WI38 (cell line): ENCODE measurements around the gene PSMC3IP.
"Not testable (repeated sequence)": the region's sequence is repeated elsewhere in the genome, so short reads cannot be mapped to it uniquely, and the experiment has no call there.

Experiments used
- H3K4me3 ChIP-seq: 2 replicates; pipeline ENCODE4 v1.5.1; 2011; ENCODE audit warnings: low read depth, mild to moderate bottlenecking, control low read depth, low read length
- CTCF ChIP-seq: IDR thresholded peaks from 2 replicates; pipeline ENCODE4 v1.5.1; 2012; ENCODE audit warnings: low read depth, mild to moderate bottlenecking, control low read depth, low read length

PSMC3IP gene

DNA sequence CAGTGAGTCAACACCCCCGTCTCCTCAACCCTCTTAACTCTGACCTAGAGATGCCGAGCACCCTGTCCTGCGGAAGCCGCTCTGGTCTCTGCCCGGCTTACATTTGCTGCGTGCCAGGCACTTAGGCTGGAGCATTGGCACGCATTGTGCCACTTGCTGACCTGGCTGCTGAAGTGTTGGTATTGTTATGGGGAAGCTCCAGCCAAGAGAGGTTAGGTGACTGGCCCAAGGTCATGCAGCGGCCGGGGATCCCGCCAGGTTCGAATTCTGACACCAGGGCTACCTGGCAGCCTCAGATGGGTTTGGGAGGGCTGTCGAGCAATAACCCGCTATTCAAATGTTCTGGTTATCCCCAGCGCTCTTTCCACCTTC lies 29.8 kb downstream of the PSMC3IP start:
- TF ChIP-seq CTCF = no peak
- H3K4me3 ChIP-seq = no peak overlapping the region

DNA sequence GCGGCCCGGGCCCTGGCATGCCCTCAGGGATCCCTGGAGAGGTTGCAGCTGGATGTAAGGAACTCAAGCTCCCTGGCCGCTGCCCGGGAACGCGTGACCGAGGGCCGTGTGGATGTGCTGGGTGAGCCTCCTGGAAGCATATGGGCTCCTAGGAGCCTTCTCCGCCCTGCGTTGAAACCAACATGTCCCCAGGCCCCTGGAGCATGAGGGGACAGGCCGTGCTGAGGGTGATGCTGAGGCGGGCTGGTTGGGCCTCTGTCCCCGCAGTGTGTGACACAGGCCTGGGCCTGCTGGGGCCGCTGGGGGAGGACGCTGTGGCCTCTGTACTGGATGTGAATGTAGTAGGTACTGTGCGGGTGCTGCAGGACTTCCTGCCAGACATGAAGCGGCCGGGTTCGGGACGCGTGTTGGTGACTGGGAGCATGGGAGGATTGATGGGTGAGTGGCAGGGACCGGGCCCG lies 30.5 kb downstream of the PSMC3IP start:
- H3K4me3 ChIP-seq = no peak overlapping the region
- TF ChIP-seq CTCF = no peak

GRCh38 chr17:42545755-42546505 lies 31.6 kb downstream of the PSMC3IP start:
- not testable (repeated sequence) for H3K4me3 ChIP-seq

GRCh38 chr17:42544874-42545283 lies 32.6 kb downstream of the PSMC3IP start:
- no peak for TF ChIP-seq CTCF
- H3K4me3 ChIP-seq = no peak overlapping the region

DNA sequence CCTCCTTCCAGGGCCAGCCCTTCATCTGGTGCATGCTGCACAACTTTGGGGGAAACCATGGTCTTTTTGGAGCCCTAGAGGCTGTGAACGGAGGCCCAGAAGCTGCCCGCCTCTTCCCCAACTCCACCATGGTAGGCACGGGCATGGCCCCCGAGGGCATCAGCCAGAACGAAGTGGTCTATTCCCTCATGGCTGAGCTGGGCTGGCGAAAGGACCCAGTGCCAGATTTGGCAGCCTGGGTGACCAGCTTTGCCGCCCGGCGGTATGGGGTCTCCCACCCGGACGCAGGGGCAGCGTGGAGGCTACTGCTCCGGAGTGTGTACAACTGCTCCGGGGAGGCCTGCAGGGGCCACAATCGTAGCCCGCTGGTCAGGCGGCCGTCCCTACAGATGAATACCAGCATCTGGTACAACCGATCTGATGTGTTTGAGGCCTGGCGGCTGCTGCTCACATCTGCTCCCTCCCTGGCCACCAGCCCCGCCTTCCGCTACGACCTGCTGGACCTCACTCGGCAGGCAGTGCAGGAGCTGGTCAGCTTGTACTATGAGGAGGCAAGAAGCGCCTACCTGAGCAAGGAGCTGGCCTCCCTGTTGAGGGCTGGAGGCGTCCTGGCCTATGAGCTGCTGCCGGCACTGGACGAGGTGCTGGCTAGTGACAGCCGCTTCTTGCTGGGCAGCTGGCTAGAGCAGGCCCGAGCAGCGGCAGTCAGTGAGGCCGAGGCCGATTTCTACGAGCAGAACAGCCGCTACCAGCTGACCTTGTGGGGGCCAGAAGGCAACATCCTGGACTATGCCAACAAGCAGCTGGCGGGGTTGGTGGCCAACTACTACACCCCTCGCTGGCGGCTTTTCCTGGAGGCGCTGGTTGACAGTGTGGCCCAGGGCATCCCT lies 34.1 kb downstream of the PSMC3IP start:
- H3K4me3 ChIP-seq = no peak overlapping the region
- TF ChIP-seq CTCF = no peak

GRCh38 chr17:42541041-42541833 lies 36.3 kb downstream of the PSMC3IP start:
- H3K4me3 ChIP-seq = no peak overlapping the region
- no peak for TF ChIP-seq CTCF

DNA sequence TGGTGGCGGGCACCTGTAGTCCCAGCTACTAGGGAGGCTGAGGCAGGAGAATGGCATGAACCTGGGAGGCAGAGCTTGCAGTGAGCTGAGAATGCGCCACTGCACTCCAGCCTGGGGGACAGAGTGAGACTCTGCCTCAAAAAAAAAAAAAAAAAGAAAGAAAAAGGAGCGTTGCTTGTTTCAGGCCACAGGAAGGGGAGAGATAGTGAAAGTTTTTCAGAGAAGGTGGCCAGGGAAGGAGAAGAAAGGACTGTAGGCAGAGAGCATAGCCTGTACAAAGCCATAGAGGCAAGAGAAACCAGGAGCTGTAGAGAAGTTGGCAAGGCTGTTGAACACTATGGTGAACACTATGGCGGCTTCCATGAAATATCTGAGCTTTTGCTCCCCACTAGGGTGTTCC lies 37.0 kb downstream of the PSMC3IP start:
- H3K4me3 ChIP-seq = not testable (repeated sequence)

GRCh38 chr17:42538482-42538881 lies 39.0 kb downstream of the PSMC3IP start:
- no peak for TF ChIP-seq CTCF
- H3K4me3 ChIP-seq = no peak overlapping the region
